GM21737 (cell line): ENCODE data around the gene GIMAP7.
"Not testable (repeated sequence)": the region's sequence is repeated elsewhere in the genome, so short reads cannot be mapped to it uniquely, and the experiment has no call there.

Experiments used
- ATAC-seq: cut with Tn5 transposase; IDR thresholded peaks from one replicate; pipeline ENCODE4 v1.9.1; 2021; ENCODE audit warnings: mild to moderate bottlenecking, moderate library complexity; ENCODE audit not compliant: unreplicated experiment

Gene GIMAP7

GRCh38 chr7:150514748-150515222, at the start of gene GIMAP7:
Gene GIMAP7, plus strand, starts transcription at chr7:150514872. Its CDS starts 5,103 bp downstream, at chr7:150519975.
- peak; percentile 58 for ATAC-seq

GRCh38 chr7:150464962-150465361, 49.7 kb upstream of the GIMAP7 start:
- no peak for ATAC-seq

GRCh38 chr7:150465414-150465813, 49.3 kb upstream of the GIMAP7 start:
- no peak for ATAC-seq

- no peak for ATAC-seq
Observed at GRCh38 chr7:150466477-150466876, 48.2 kb upstream of the GIMAP7 start.

GRCh38 chr7:150468241-150468640, 46.4 kb upstream of the GIMAP7 start:
- no peak for ATAC-seq

- ATAC-seq, result no peak
Observed at GRCh38 chr7:150471886-150472285, 42.8 kb upstream of the GIMAP7 start.

GRCh38 chr7:150473902-150474301, 40.8 kb upstream of the GIMAP7 start:
- ATAC-seq, result no peak

GRCh38 chr7:150476285-150476684, 38.4 kb upstream of the GIMAP7 start:
- ATAC-seq, result no peak

- ATAC-seq, result no peak
Observed at GRCh38 chr7:150476819-150477631, 37.6 kb upstream of the GIMAP7 start.

GRCh38 chr7:150479023-150479716, 35.5 kb upstream of the GIMAP7 start:
- ATAC-seq, result no peak

GRCh38 chr7:150481186-150481920, 33.3 kb upstream of the GIMAP7 start:
- ATAC-seq, result no peak

- ATAC-seq, result no peak
Observed at GRCh38 chr7:150481922-150482321, 32.8 kb upstream of the GIMAP7 start.

- ATAC-seq, result not testable (repeated sequence)
Observed at GRCh38 chr7:150483514-150483913, 31.2 kb upstream of the GIMAP7 start.

GRCh38 chr7:150484071-150484470, 30.6 kb upstream of the GIMAP7 start:
- ATAC-seq, result not testable (repeated sequence)

- ATAC-seq, result no peak
Observed at GRCh38 chr7:150487625-150488024, 27.0 kb upstream of the GIMAP7 start.

GRCh38 chr7:150489782-150490181, 24.9 kb upstream of the GIMAP7 start:
- no peak for ATAC-seq

GRCh38 chr7:150493442-150493841, 21.2 kb upstream of the GIMAP7 start:
- ATAC-seq, result not testable (repeated sequence)

- no peak for ATAC-seq
Observed at GRCh38 chr7:150502519-150502918, 12.2 kb upstream of the GIMAP7 start.

- no peak for ATAC-seq
Observed at GRCh38 chr7:150503155-150503554, 11.5 kb upstream of the GIMAP7 start.

- ATAC-seq, result no peak
Observed at GRCh38 chr7:150503581-150503980, 11.1 kb upstream of the GIMAP7 start.

GRCh38 chr7:150507947-150508602, 6.6 kb upstream of the GIMAP7 start:
- no peak for ATAC-seq
